ENCODE measurements around the gene SOX18.

Gene SOX18

DNA sequence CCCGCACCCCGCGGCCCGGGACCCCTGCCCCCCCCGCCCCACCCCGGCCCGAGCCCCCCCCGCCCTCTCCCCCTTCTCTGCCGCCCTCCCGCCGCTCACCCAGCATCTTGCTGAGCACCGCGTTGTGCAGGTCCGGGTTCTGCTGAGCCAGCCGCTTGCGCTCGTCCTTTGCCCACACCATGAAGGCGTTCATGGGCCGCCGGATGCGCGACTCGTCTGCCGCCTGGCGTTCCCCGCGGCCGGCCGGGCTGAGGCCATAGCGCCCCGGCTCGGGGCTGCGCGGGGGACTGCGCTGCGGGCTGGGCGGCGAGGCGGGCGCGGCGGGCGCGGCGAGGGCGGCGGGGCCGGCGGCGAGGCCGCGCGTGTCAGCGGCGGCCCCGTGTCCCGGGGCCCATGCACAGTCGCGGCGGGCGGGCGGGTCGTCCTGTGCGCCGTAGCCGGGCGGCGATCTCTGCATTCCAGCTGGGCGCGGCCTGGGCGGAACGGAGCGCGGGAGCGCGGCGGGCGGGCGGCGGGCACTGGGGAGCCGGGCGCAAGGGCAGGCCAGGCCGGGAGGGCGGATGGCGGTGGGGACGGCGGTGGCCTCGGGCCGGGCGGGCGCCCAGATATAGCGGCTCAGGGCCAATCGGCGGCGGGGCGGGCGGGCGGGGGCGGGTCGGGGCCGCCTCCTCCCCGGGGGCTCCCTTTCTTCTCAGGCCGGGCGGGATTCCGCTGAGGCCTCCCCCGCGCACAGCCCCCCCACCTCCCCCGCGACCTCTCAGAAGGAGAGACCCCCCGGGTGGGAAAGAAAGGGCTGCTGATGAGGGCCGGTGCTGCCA, at the start of gene SOX18:
Gene SOX18, minus strand, starts transcription at position 580 of the 818 bp plus-strand sequence. Its CDS starts 123 bp downstream, at position 457.
- no peak within 1 kb of the TSS for H3K4me3 ChIP-seq (ENCODE audit: low read depth, low read length)
- DNase-seq (ENCODE audit: low read depth) = peak; percentile 39

GRCh38 chr20:64098471-64099013, 49.1 kb upstream of the SOX18 start:
- no peak overlapping the region for H3K4me3 ChIP-seq (ENCODE audit: low read depth, low read length)
- no peak for DNase-seq (ENCODE audit: low read depth)
- TF ChIP-seq, protein P1, sequence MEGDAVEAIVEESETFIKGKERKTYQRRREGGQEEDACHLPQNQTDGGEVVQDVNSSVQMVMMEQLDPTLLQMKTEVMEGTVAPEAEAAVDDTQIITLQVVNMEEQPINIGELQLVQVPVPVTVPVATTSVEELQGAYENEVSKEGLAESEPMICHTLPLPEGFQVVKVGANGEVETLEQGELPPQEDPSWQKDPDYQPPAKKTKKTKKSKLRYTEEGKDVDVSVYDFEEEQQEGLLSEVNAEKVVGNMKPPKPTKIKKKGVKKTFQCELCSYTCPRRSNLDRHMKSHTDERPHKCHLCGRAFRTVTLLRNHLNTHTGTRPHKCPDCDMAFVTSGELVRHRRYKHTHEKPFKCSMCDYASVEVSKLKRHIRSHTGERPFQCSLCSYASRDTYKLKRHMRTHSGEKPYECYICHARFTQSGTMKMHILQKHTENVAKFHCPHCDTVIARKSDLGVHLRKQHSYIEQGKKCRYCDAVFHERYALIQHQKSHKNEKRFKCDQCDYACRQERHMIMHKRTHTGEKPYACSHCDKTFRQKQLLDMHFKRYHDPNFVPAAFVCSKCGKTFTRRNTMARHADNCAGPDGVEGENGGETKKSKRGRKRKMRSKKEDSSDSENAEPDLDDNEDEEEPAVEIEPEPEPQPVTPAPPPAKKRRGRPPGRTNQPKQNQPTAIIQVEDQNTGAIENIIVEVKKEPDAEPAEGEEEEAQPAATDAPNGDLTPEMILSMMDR (conservative IDR thresholded peaks at IDR 0.05; ENCODE audit: low read depth, low read length) = no peak

More for the DNA sequence above, at the start of gene SOX18:
- TF ChIP-seq, protein P1 (conservative IDR thresholded peaks at IDR 0.05; ENCODE audit: low read depth, low read length) = no peak

GRCh38 chr20:64096535-64096934, 47.1 kb upstream of the SOX18 start:
- DNase-seq (ENCODE audit: low read depth) = no peak
- TF ChIP-seq, protein P1 (conservative IDR thresholded peaks at IDR 0.05; ENCODE audit: low read depth, low read length) = no peak
- H3K4me3 ChIP-seq (ENCODE audit: low read depth, low read length) = no peak overlapping the region

- TF ChIP-seq, protein P1 (conservative IDR thresholded peaks at IDR 0.05; ENCODE audit: low read depth, low read length) = no peak
- no peak for DNase-seq (ENCODE audit: low read depth)
- no peak overlapping the region for H3K4me3 ChIP-seq (ENCODE audit: low read depth, low read length)
Measured at GRCh38 chr20:64095927-64096326, 46.5 kb upstream of the SOX18 start.

DNA sequence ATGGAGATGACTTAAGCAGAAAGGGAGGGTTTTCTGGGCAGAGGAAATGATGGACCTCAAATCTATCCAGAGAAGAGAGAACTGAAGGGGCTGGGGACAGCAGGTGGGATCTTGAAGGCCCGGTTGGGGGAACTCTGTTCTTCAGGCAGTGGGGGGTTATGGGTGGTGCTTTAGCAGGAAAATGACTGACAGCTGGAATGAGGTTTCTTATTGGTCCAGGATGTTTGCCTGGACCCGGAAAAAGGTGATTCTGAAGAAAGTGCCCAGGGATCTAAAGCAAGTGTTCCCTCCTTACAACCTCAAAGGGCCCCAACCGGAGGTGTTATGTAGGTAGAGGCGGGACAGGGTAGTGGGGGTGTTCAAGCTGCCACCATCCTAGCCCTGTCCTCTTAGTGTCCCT, 46.0 kb upstream of the SOX18 start:
- no peak overlapping the region for H3K4me3 ChIP-seq (ENCODE audit: low read depth, low read length)
- no peak for DNase-seq (ENCODE audit: low read depth)
- TF ChIP-seq, protein P1 (conservative IDR thresholded peaks at IDR 0.05; ENCODE audit: low read depth, low read length) = no peak

DNA sequence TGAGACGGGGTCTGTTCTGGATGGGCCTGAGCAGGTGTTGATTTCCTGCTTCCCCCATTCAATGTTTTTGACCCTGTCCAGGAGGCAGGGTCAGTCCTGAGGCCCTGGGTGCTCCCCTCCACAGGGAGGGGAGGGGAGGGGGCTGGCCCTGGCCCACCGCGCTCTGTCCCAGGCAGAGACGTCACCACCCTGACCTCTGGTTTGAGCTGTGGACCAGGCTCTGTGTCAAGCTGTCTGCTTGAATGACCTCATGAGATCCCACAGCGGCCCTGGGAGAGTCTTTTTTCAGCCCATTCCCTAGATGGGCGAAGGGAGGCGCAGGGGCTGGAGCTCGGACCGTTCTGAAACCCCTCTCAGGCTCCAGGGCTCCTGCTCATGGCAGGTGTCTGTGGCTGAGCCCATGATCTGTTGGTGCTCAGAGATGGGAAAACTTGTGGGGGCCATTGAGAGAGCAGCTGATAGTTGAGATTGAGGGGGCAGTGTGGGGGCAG, 43.6 kb upstream of the SOX18 start:
- no peak for DNase-seq (ENCODE audit: low read depth)
- TF ChIP-seq, protein P1 (conservative IDR thresholded peaks at IDR 0.05; ENCODE audit: low read depth, low read length) = no peak
- no peak overlapping the region for H3K4me3 ChIP-seq (ENCODE audit: low read depth, low read length)
